GM10266 (cell line): ENCODE measurements around the gene SFMBT2.

Source experiments
- DNase-seq: peaks from one replicate; pipeline ENCODE4 v3.0.0; 2012; ENCODE audit errors: extremely low spot score
- TF ChIP-seq, protein P1 (sequence below): IDR thresholded peaks from 2 replicates; pipeline ENCODE4 v1.5.1; 2012; ENCODE audit warnings: mild to moderate bottlenecking, low read depth; ENCODE audit not compliant: control insufficient read depth, insufficient read depth; ENCODE audit errors: missing control alignments

Gene SFMBT2

DNA sequence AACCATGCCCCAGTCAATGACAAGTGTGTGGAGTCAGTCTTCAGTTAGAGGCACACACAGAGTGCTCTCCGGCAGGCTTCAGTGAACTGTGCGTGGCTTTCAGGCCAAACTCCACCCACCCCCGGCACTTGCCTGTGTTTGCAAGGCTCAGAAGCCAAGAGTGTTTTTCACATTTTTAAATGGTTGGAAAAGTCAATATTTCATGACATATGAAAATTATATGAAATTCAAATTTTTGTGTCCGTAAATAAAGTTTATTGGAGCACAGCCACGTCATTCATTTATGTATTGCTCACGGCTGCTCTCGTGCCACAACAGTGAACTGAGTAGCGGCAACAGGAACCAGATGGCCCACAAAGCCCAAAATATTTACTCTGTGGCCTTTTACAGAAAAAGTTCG, 104.7 kb downstream of the SFMBT2 start:
- TF ChIP-seq, protein P1, sequence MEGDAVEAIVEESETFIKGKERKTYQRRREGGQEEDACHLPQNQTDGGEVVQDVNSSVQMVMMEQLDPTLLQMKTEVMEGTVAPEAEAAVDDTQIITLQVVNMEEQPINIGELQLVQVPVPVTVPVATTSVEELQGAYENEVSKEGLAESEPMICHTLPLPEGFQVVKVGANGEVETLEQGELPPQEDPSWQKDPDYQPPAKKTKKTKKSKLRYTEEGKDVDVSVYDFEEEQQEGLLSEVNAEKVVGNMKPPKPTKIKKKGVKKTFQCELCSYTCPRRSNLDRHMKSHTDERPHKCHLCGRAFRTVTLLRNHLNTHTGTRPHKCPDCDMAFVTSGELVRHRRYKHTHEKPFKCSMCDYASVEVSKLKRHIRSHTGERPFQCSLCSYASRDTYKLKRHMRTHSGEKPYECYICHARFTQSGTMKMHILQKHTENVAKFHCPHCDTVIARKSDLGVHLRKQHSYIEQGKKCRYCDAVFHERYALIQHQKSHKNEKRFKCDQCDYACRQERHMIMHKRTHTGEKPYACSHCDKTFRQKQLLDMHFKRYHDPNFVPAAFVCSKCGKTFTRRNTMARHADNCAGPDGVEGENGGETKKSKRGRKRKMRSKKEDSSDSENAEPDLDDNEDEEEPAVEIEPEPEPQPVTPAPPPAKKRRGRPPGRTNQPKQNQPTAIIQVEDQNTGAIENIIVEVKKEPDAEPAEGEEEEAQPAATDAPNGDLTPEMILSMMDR, result no peak

DNA sequence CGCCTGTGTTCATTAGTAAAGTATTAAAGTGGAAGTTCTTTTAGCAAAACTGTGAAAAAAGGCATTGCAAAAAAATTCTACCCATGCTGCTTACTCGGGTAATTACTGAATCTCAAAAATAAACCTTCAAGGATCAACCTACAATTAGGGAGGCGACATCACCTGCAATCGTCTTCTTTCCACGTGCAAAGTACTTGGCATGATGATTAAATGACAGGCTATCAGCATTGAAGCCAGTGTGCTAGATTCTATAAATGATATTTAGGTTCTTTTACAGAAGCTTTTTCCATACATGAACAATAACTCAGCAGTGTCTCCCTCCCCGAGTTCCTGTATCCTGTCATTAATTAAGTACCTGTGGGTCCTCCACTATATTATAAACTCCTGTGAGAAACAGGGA, 105.8 kb downstream of the SFMBT2 start:
- TF ChIP-seq, protein P1, result no peak
- DNase-seq, result no peak

More for the DNA sequence above, 104.7 kb downstream of the SFMBT2 start:
- no peak for DNase-seq

DNA sequence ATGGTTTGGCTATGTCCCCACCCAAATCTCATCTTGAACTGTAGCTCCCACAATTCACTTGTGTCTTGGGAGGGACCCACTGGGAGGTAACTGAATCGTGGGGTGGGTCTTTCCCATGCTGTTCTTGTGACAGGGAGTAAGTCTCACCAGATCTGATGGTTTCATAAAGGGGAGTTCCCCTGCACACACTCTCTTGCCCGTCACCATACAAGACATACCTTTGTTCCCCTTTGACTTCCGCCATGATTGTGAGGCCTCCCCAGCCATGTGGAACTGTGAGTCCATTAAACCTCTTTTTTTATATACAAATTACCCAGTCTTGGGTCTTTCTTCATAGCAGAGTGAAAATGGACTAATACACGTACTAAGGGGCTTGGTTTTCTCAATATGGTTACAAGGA, 106.7 kb downstream of the SFMBT2 start:
- TF ChIP-seq, protein P1, result no peak
- DNase-seq, result no peak

DNA sequence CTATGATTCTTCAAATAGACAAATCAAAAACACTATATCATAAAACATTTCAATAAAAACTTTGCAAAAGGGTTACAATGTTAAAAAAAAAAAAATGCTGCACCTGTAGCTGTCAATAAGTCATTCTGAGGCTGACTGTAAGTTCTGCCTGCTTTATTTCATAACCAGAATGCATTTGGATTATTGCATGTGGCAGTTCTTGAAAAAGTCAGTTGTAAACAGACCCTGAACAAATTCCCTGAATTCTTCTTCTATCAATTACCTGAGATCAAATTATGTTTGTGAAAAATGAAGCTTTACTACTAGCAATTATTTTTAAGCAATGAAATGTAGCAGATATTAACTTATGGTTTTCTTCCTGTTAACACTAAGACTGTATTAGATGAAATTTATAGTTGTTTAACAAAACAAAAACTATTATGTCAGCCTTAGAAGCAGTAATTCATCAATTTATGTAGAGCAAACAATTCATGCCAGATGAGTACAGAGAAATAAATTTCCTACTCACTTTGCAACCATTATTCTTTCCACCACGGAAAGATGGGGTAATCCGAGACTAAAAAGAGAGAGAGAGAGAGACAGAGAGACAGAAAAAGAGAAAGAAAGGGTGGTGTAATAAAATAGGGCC, 107.8 kb downstream of the SFMBT2 start:
- no peak for DNase-seq
- TF ChIP-seq, protein P1, result no peak

DNA sequence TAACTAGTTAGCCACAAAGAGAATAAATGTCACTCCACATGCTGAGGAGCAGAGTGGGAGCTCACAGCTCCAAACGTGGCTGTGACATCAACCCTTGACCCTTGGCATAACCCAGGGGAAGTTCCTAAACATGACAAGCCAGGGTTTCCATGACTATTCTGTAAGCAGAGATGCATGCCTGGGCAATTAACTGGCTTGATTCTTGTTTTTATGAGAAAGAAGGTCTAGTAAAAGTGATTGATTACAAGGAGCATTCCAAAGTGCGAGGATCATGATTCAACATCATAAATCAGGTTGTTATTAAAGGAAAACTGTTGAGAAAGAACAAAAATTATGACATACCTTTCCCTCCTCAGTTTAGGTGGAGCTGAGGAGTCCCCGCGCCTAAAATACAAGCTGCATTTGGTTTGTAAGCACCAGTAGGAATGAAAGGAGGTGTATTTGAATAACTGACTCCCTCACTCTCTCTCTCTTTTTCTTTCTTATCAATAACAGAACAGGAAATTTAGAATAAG, 108.4 kb downstream of the SFMBT2 start:
- DNase-seq, result no peak
- TF ChIP-seq, protein P1, result no peak

DNA sequence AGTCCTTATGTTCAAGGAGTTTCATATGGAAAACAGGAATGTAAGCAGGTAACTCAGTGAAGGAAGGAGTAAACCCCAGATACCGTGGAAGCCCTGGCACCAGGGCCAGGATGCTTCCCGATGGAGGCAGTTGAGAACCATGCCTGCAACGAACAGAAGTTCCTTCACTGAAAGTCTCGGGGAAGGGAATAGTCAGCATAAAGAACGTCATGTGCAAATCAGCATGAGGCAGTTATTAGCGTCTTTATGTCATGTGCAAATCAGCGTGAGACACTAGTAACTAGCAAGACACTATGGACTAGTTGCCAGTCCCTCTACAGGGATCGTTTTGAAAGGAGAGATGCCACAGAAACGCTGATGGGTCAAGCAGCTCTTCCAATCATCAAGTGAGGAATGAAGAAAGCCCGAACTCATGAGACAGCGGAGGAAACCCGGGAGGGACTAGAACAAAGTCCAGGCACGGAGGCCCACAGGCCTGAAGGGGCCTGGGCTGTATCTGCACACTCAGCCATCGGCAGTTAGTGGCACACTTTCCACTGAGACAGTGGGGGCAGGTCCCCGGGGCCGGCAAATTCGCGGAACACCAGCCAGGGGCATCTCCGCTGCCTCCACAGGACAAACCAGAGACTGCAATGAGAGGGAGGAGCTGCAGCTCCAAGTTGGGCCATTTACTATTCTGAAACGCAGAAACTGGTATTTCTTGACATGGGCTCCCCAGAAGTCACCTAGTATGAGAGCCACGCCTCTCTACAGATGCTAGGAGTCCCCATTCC, 109.6 kb downstream of the SFMBT2 start:
- no peak for DNase-seq
- TF ChIP-seq, protein P1, result no peak
